DOHH2 (cell line): ENCODE data around the gene FAM90A26.
"Not testable (repeated sequence)": the region's sequence is repeated elsewhere in the genome, so short reads cannot be mapped to it uniquely, and the experiment has no call there.

Source experiments
- EZH2phosphoT487 ChIP-seq: fragments of 200-600 bp; sonication (generic); IDR thresholded peaks from 2 replicates; pipeline ENCODE4 v1.6.1; 2017; ENCODE audit warnings: borderline replicate concordance, mild to moderate bottlenecking, antibody characterized with exemption, low read length, moderate library complexity, mixed read lengths
- TF ChIP-seq, protein P1 (sequence below): fragments of 200-600 bp; sonication (generic); IDR thresholded peaks from one replicate; pipeline ENCODE4 v1.5.1; 2014; ENCODE audit warnings: antibody characterized with exemption, mild to moderate bottlenecking, low read depth, low read length; ENCODE audit not compliant: poor library complexity, severe bottlenecking

DNA sequence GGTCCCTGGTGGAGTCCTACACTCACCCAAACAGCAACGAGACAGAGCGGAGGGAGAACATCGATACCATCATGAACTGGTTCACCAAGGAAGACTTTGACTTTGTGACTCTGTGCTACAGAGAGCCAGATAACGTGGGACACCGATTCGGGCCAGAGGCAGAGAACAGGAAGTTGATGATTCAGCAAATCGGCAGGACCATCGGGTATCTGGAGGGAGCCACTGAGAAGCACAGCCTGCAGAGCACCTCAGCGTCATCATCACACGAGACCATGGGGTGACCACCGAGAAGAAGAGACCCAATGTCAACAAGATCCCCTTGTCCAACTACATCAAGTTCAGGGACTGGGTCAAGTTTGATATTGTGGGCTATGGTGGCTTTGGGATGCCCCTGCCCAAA, 29.2 kb upstream of the FAM90A26 start:
- TF ChIP-seq, protein P1, sequence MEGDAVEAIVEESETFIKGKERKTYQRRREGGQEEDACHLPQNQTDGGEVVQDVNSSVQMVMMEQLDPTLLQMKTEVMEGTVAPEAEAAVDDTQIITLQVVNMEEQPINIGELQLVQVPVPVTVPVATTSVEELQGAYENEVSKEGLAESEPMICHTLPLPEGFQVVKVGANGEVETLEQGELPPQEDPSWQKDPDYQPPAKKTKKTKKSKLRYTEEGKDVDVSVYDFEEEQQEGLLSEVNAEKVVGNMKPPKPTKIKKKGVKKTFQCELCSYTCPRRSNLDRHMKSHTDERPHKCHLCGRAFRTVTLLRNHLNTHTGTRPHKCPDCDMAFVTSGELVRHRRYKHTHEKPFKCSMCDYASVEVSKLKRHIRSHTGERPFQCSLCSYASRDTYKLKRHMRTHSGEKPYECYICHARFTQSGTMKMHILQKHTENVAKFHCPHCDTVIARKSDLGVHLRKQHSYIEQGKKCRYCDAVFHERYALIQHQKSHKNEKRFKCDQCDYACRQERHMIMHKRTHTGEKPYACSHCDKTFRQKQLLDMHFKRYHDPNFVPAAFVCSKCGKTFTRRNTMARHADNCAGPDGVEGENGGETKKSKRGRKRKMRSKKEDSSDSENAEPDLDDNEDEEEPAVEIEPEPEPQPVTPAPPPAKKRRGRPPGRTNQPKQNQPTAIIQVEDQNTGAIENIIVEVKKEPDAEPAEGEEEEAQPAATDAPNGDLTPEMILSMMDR: not testable (repeated sequence)
- not testable (repeated sequence) for TF ChIP-seq EZH2phosphoT487
